Measurements from ENCODE around the gene NOL4L. TPM values are rescaled to one million over a fixed set of nuclear protein-coding genes. Genes with fewer than 3 reads are reported as not detected.

Gene NOL4L
- total RNA-seq, 1 experiment from 2014 or later = 31.7 TPM

- Histone ChIP-seq H3K4ac (ENCODE audit: low read depth, low read length) (no peak overlapping the region), H3K27me3 (ENCODE audit: insufficient read depth, low read length) (no peaks in the 10 kb centered on the region; the same call in 1 of the 2 replicates), H3T11ph (ENCODE audit: low read length) (no peak overlapping the region), H2AFZ (ENCODE audit: low read length) (no peak overlapping the region), H4K8ac (replicated peaks; ENCODE audit: insufficient read length, low read depth, low read length) (no peak overlapping the region), H3K27ac (ENCODE audit: insufficient read length, low read depth, low read length) (no peak overlapping the region), H2AK5ac (ENCODE audit: insufficient read length, low read length) (no peak overlapping the region), H3K23me2 (ENCODE audit: insufficient read length, low read depth, low read length, poor library complexity, severe bottlenecking) (peaks cover 1% of the 10 kb centered on the region), H2BK12ac (ENCODE audit: insufficient read length, low read depth, low read length) (no peak overlapping the region), H2BK120ac (ENCODE audit: low read depth, low read length, poor library complexity, severe bottlenecking) (no peak overlapping the region), H3K79me1 (ENCODE audit: insufficient read depth, low read depth, low read length, poor library complexity, severe bottlenecking) (no peaks in the 10 kb centered on the region), H3K18ac (ENCODE audit: insufficient read length, low read depth, low read length) (no peak overlapping the region), H4K91ac (ENCODE audit: insufficient read length, low read depth, low read length) (no peak overlapping the region), H3K56ac (ENCODE audit: insufficient read length, low read depth, low read length) (no peak overlapping the region), H3K23ac (ENCODE audit: insufficient read length, low read depth, low read length) (no peak overlapping the region), H3K9me3 (ENCODE audit: control insufficient read depth, low read depth, low read length) (no peaks in the 10 kb centered on the region), H2BK5ac (ENCODE audit: insufficient read length, low read length) (no peak overlapping the region), H3K4me1 (ENCODE audit: insufficient read depth, low read length) (no peaks in the 10 kb centered on the region), H4K20me1 (ENCODE audit: control insufficient read depth, insufficient read depth, insufficient read length) (no peaks in the 10 kb centered on the region), H3K79me2 (ENCODE audit: insufficient read depth, low read length) (no peaks in the 10 kb centered on the region), H3K14ac (ENCODE audit: insufficient read depth, low read length) (no peak overlapping the region), H4K5ac (ENCODE audit: insufficient read length, low read depth, low read length) (no peak overlapping the region), H3K9ac (ENCODE audit: extremely low read depth, insufficient read length, low read length) (no peak overlapping the region), H2BK15ac (ENCODE audit: low read depth, low read length) (no peak overlapping the region), H2BK20ac (ENCODE audit: low read depth, low read length, poor library complexity, severe bottlenecking) (no peak overlapping the region), H3K4me2 (ENCODE audit: insufficient read depth, insufficient read length, low read length) (no peak overlapping the region)
- H3K27ac Mint-ChIP-seq = no peak overlapping the region
- WGBS (ENCODE audit: extremely low coverage, insufficient read length, low lambda C conversion rate) = no CpG with 5 or more reads among the region's 4 CpGs
- DNase-seq = no peak
- TF ChIP-seq CTCF (conservative IDR thresholded peaks at IDR 0.05) = no peak
- H3K36me3 Mint-ChIP-seq (ENCODE audit: insufficient read depth in 1 of 3, low read depth in 3 of 3) = no peaks in the 10 kb centered on the region
- peaks cover 18 to 24% of the 10 kb centered on the region in 2 experiments for H3K4me1 Mint-ChIP-seq
- H3K9me3 Mint-ChIP-seq = no peaks in the 10 kb centered on the region
- peaks cover 47% of the 10 kb centered on the region for H3K27me3 Mint-ChIP-seq (ENCODE audit: low read depth)
- no peak overlapping the region for H3K4me3 Mint-ChIP-seq
Measured at GRCh38 chr20:32577657-32578056, 7.5 kb downstream of the NOL4L start.
